ENCODE results near the gene EHBP1.
"Not testable (repeated sequence)": the region's sequence is repeated elsewhere in the genome, so short reads cannot be mapped to it uniquely, and the experiment has no call there.

EHBP1 gene

GRCh38 chr2:62705859-62706720 lies 577 bp downstream of the EHBP1 start:
- DNase-seq (ENCODE audit: low read depth), result peak; percentile 1

GRCh38 chr2:62706721-62707521 lies 1.4 kb downstream of the EHBP1 start:
- DNase-seq (ENCODE audit: low read depth), result no peak

- DNase-seq (ENCODE audit: low read depth), result no peak
Measured at GRCh38 chr2:62708751-62709150, 3.2 kb downstream of the EHBP1 start.

DNA sequence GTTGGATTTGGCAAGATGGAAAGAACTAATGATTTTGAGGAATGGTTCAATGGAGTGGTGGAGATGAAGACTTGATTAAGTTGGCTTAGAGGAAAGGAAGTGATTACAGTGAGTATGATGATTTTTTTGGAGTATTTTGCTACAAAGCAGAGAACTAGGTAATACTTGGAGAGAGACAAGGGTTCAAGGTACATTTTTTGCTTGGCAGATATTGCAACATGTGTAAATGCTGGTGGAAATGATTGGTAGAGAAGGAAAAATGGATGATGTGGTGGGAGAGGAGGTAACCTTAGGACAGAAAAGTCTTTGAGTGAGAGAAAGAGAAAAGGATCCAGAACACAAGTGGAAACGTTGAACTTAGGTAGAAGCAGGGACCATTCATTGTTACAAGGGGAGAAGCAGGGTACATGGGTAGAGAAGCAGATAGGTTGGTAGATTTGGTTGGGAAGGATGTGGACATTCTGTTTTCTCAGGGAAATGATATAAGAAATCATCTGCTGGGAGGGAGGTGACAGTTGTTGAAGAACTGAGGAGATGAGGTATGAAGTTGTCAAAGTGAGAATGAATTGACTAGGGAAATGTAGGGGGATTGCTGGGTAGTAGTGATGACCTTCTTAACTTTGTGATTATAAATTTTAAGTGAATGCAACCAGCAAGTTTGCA lies 6.5 kb downstream of the EHBP1 start:
- no peak for DNase-seq (ENCODE audit: low read depth)

- DNase-seq (ENCODE audit: low read depth), result not testable (repeated sequence)
Measured at GRCh38 chr2:62713196-62713595, 7.7 kb downstream of the EHBP1 start.

GRCh38 chr2:62713837-62714236 lies 8.3 kb downstream of the EHBP1 start:
- no peak for DNase-seq (ENCODE audit: low read depth)

- no peak for DNase-seq (ENCODE audit: low read depth)
Measured at GRCh38 chr2:62716768-62717167, 11.3 kb downstream of the EHBP1 start.

GRCh38 chr2:62717503-62718081 lies 12.1 kb downstream of the EHBP1 start:
- DNase-seq (ENCODE audit: low read depth), result no peak

GRCh38 chr2:62718225-62718822 lies 12.8 kb downstream of the EHBP1 start:
- no peak for DNase-seq (ENCODE audit: low read depth)

DNA sequence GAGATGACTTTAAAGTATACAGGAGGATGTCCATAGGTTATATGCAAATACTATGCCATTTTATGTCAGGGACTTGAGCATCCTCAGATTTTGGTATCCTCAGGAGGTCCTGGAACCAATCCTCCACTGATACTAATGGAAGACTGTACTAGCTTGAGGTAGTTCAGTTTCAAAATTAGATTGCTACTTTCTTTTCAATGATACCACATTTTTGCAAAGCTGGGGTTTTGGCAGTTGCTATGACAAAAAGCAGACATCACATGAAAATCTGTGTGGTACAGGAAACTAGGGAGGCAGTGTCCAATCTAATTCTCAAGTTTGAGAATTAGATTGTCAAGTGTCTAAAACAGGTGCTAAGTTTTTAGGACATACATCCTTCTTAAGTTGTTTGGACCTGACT lies 14.2 kb downstream of the EHBP1 start:
- DNase-seq (ENCODE audit: low read depth), result no peak

- no peak for DNase-seq (ENCODE audit: low read depth)
Measured at GRCh38 chr2:62722679-62723078, 17.2 kb downstream of the EHBP1 start.

- DNase-seq (ENCODE audit: low read depth), result no peak
Measured at GRCh38 chr2:62723253-62723652, 17.7 kb downstream of the EHBP1 start.

GRCh38 chr2:62724106-62724505 lies 18.6 kb downstream of the EHBP1 start:
- no peak for DNase-seq (ENCODE audit: low read depth)

DNA sequence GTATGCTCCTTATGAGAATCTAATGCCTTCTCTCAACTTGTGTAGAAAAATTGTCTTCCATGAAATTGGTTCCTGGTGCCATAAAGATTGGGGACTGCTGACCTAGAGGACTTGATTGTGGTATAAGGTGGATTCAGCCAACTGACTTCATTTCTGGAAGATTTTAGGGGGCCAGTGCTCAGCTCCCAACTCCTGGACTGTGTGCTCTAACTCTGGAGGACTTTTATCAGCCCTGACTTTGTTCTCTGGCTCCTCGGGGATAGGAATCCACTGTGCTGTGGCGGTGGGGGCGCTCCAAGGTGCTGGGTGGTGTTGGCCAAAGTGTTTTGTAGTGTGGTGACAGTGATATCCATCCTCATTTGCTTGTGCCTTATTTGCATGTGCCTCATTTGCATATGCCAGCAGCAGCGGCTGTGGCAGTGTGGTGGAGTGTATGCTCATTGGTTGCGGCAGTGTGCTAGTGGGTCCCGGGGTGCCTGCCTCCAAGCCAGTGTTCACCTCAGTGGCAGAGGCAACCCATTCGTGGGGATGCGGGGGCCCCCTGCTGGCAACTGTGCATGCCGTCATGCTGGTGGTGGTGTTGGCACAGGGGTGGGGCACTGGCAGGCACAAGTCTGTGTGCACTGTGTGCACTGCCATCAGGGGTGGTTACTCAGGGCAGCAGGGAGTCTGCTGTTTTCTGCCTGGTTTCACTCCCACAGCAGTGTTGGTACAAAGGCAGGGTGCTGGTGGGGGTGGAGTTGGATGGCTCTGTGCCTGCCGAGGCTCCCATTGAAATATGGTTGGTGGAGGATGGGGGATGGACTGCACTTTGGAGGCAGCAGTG lies 19.6 kb downstream of the EHBP1 start:
- peak; percentile 9 for DNase-seq (ENCODE audit: low read depth)

GRCh38 chr2:62725712-62726055 lies 20.2 kb downstream of the EHBP1 start:
- DNase-seq (ENCODE audit: low read depth), result no peak

DNA sequence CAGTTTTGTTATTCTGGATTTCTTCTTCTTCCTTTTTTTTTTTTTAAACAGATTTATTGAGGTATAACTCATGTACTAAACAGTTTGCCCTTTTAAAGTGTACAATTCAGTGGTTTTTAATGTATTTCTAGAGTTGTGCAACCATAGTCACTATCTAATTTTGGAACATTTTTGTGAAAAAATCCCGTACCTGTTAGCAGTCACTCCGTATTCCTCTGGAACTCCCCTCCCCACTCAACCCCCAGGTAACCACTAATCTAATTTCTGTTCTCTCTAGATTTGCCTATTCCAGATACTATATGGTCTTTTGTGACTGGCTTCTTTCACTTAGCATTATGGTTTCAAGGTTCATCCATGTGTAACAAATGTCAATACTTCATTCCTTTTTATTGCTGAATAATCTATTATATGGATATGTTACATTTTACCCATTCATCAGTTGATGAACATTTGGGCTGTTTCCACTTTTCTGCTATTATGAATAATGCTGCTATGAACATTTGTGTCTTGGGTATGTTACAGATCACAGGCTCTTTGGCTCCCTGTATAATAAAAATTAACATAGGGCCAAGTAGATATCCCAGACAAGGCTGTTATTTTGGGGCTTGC lies 21.9 kb downstream of the EHBP1 start:
- no peak for DNase-seq (ENCODE audit: low read depth)

DNA sequence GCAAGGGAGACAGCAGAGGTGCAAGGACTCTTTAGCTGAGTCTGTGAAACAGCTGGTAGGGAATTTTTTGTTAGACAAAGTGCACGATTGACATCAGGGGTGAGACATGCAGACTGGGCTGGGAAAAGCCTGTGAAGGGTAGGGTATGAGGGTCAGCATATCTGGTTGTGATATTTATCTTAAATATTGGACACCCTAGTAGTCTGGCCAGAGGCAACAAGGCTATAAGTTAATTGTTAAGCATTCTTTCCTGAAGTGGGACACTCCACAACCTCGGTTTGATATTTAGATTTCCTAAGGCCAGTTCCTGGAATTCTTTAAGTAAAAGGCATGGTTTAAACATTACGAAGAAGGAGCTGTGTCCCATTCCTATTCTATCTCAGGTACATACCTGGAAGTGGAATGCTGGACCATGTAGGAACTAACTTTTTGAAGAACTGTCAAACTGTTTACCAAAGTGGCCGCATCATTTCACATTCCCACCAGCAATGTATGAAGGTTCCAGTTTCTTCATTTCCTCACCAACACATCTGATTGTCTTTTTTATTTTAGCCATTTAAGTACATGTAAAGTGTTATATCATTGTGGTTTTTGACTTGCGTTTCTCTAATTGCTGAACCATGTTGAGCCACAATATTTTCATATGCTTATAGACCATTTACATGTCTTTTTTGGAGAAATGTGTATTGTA lies 22.5 kb downstream of the EHBP1 start:
- no peak for DNase-seq (ENCODE audit: low read depth)

- no peak for DNase-seq (ENCODE audit: low read depth)
Measured at GRCh38 chr2:62731275-62731674, 25.8 kb downstream of the EHBP1 start.

DNA sequence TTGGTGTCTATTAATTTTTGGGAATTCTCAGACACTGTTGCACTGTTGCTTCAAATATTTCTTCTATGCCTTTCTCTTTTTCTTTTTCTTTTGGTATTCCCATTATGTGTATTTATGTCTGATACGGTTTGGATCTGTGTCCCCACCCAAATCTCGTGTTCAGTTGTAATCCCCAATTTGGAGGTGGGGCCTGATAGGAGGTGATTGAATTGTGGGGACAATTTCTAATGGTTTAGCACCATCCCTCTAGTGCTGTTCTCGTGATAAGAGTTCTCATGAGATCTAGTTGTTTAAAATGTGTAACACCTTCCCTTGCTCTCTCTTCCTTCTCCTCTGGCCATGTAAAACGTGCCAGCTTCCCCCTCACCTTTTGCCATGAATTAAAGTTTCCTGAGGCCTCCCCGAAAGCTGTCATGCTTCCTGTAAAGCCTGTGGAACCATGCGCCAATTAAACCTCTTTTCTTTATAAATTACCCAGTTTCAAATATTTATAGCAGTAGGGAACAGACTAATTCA lies 26.8 kb downstream of the EHBP1 start:
- no peak for DNase-seq (ENCODE audit: low read depth)

GRCh38 chr2:62733546-62733945 lies 28.0 kb downstream of the EHBP1 start:
- no peak for DNase-seq (ENCODE audit: low read depth)

Data from T follicular helper cell (primary cell).